HG03378 (cell line): ENCODE results near the gene MAP3K15.
A peak's percentile ranks its signal among the peaks of the same experiment; 100 is the strongest.
"Not testable (repeated sequence)": the region's sequence is repeated elsewhere in the genome, so short reads cannot be mapped to it uniquely, and the experiment has no call there.

Experiments
- ATAC-seq: cut with Tn5 transposase; IDR thresholded peaks from one replicate; pipeline ENCODE4 v1.9.1; 2021; ENCODE audit warnings: mild to moderate bottlenecking, moderate library complexity; ENCODE audit not compliant: unreplicated experiment

Gene MAP3K15

DNA sequence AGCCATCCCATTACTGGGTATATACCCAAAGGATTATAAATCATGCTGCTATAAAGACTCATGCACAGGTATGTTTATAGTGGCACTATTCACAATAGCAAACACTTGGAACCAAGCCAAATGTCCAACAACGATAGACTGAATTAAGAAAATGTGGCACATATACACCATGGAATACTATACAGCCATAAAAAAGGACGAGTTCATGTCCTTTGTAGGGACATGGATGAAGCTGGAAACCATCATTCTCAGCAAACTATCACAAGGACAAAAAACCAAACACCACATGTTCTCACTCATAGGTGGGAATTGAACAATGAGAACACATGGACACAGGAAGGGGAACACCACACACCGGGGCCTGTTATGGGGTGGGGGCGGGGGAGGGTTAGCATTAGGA lies 92.6 kb downstream of the MAP3K15 start:
- ATAC-seq: not testable (repeated sequence)

- ATAC-seq: no peak
Measured at GRCh38 chrX:19410259-19410658, 105.0 kb downstream of the MAP3K15 start.

- no peak for ATAC-seq
Measured at GRCh38 chrX:19403696-19404095, 111.6 kb downstream of the MAP3K15 start.

DNA sequence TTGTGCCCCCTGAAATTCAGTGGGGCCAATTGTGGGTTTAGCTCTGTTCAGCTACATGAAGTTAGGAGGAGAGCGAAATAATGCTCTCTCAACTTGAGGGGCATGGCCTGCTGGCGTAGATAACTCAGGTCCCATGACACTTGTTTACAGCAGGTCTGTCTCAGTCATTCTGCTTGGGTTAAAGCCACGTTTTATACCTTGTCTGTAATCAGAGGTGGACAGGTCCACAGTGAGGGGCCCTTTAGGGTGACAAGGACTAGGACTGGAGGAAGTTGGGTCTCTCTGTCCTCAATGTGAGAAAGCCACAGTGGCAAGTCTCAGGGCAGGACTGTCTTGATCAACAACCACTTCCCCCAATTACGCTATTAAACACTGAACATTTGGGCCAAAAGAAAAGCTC lies 122.6 kb downstream of the MAP3K15 start:
- no peak for ATAC-seq

GRCh38 chrX:19392078-19392477 lies 123.2 kb downstream of the MAP3K15 start:
- ATAC-seq: no peak

DNA sequence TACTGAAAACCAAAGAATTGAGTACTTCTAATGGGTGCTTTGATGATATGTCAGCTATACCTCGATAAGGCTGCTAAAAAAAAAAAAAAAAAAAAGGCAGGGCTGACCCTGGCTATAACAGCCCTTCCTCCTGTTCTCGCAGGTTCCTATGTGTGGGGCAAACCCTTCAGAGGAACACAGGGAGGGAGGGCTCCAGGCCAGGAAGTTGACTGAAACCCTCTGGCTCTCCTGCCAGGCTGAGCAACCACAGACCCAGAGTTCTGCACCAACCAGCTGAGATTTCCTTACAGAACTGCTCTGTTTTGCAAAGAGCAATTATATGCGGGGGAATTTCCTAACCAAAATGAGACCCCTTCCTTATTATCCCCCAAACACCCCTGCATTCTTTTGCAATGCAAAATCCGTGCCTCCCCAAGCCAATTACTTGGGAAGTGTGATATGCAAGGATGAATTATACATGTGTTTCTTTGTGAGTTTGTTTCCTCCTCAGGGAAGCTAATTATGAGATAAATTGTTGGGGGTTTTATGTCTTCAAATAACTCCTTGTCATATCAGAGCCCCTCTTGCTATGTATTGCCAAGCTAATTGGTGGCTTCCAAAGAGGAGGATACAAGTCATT lies 126.0 kb downstream of the MAP3K15 start:
- ATAC-seq: no peak

- ATAC-seq: no peak
Measured at GRCh38 chrX:19388741-19389140, 126.6 kb downstream of the MAP3K15 start.

- no peak for ATAC-seq
Measured at GRCh38 chrX:19388064-19388679, 127.1 kb downstream of the MAP3K15 start.

GRCh38 chrX:19386679-19387078 lies 128.6 kb downstream of the MAP3K15 start:
- ATAC-seq: no peak

GRCh38 chrX:19382555-19383145 lies 132.7 kb downstream of the MAP3K15 start:
- ATAC-seq: no peak

DNA sequence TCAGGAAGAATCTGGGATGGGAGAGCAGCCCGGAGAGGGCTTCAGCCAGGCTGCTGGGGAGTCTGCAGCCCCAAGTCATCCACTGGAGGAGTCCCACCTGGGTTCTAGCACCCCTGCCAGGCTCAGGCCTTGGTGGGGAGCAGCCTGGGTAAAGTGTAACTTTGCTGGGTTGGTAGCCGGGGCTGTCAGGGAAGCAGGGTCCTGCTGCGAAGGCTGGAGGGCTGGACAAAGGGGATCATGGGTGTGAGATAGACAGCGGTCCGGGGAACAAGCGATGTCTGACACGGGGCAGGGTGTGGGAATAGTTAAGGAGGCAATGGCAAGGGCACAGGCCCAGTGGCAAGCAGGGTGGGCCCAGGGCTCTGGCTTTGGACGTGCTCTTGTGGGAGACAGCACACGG lies 134.0 kb downstream of the MAP3K15 start:
- ATAC-seq: no peak

DNA sequence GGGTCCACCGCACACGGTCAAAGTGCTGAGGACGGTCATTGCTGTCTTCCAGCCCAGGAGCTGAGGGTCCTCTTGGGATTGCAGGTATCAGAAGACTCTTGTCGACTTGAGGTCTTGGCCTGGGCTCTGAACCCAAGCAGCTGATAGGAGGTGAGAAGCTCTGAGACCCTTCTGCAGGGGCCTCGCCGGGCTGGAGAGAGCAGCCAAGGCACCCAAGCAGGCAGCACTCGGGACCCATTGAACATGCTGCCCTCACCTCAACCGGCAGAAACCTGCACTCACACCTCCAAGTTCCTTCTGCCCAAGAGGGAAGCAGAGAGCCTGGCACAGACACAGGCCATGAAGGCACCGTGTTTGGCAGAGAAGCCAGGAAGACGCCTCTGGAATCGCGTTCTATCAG lies 137.5 kb downstream of the MAP3K15 start:
- ATAC-seq: no peak

- ATAC-seq: no peak
Measured at GRCh38 chrX:19375546-19375945, 139.8 kb downstream of the MAP3K15 start.

- no peak for ATAC-seq
Measured at GRCh38 chrX:19373351-19373891, 141.9 kb downstream of the MAP3K15 start.

DNA sequence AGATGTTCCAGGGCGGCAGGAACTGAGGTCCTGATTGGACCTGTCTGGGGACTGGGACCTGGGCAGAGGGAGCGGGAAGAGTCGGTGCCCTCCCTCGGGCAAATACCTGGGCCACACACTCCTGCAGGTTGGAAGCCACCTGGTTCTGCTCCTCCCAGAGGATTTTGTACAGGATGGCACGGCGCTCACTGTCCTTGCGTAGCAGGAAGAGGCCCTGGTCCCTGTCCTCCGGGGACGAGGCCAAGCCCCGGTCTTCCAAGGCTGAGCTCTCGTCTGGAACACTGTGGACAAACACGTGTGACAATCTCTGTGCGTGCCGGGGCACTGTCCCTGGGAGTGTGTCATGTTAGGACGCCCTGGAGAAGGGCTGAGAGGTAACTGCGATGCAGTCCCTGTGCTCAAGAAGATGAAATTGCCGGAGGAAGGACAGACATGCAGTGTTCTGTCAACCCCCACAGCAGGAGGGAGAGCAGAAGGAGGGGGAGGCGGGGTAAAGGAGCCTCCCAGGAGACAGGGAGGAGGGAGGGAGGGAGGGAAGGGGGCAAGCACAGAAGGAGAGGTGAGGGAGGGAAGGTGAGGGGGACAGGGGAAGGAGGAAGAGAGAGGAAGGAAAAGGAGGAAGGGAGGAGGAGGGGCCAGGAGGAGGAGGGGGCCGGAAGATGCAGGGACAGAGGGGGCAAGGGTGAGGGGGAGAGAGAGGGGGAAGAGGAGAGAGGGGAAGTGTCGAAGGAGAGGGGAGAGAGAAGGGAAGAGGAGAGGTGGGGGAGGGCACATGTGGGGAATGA lies 142.6 kb downstream of the MAP3K15 start:
- ATAC-seq: no peak

GRCh38 chrX:19372170-19372546 lies 143.2 kb downstream of the MAP3K15 start:
- peak; percentile 62 for ATAC-seq

DNA sequence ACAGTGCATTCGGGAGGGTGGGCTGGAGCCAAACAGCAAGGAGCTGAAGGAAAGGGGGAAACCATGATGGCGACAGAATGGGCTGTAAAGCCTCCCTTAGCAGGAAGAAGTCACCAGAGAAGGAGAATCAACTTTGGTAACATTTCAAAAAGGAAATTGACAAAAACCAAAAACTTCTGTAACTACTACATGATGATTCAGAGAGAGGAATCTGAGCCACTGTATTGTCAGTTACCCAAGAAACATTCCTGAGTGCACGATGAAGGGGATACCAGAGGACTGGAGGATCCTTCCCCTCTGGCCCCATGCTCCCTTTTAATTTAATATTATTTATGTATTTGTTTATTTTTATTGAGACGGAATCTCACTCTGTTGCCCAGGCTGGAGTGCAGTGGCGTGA lies 145.2 kb downstream of the MAP3K15 start:
- no peak for ATAC-seq

DNA sequence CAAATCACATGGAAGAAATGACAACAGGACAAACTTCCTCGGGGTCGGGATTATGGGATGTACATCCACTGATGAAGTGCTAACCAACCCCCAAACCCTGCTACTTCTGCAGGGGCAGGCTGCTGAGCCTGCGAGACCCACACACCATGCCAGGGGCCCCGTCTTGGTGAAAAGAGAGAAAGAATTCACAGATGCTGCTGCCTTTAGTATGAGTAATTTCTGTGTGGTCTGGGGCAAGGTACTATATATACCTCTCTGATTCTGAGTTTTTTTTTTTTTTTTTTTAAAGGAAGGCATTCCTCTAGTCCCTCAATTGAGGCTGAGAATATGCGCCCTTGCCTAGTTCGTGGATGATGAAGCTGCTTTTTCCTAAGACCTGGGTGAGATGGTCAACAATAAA lies 146.7 kb downstream of the MAP3K15 start:
- ATAC-seq: no peak

- ATAC-seq: no peak
Measured at GRCh38 chrX:19361701-19362100, 153.6 kb downstream of the MAP3K15 start.

DNA sequence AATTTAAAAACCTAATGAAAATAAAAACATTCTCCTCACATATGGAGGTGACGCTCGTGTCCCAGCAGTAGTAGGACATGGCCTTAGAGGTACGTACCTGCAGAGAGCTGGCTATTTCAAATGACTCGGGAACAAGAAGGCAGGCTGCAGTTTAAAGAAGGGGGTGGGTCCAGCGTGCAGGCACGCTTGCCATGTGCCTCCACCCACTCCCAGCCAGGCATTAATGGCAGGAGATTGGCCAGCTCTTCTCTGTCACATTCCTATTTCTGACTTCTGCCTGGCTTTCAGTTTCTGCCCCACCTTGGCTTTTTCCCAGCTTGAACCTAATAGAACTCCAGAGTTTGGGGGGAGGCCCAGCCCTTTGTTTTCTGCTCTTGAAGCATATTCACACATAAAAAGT lies 154.4 kb downstream of the MAP3K15 start:
- ATAC-seq: no peak

DNA sequence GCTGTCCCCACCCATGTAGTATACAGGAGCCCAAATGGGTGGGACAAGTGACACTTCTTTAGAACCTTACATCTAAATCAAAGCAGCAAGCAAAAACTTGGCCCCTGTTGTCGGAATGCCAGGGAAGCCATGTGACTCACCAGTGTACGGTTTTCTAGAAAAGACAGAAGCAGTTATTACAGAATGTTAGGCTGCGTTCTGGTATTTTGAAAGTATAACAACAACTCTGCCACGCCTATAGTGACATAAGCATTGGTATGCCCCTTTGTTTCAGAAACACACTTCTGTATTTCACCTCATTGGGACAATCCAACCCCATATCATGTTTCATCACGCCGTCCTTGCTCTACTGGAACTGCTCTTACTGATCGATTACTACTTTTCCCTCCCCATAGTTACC lies 156.8 kb downstream of the MAP3K15 start:
- ATAC-seq: no peak

DNA sequence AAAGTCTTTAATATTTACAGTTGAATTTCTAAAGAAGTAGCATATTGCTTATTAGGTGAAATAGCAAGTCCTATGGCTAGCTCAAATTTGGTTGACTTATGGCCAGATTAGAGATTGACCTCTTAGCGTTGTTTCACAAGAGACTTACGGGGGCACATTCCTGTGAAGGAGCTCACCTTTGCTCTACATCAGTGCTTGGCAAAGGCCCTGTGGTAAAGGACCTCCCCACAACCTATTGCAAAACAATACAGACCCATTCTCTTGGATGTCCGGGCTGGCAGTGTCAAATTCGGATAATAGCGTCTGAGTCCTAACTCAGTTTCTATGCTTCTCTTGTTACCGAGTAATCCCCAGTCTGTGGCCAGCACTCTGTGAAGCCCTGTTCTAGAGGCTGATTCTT lies 160.7 kb downstream of the MAP3K15 start:
- ATAC-seq: no peak
